Retina (tissue), 1 donor: ENCODE measurements around the gene SNAPC2.

ENCODE experiments used
- DNase-seq: peaks from one replicate; pipeline ENCODE4 v3.0.0-alpha.2; 2016

Gene SNAPC2

DNA sequence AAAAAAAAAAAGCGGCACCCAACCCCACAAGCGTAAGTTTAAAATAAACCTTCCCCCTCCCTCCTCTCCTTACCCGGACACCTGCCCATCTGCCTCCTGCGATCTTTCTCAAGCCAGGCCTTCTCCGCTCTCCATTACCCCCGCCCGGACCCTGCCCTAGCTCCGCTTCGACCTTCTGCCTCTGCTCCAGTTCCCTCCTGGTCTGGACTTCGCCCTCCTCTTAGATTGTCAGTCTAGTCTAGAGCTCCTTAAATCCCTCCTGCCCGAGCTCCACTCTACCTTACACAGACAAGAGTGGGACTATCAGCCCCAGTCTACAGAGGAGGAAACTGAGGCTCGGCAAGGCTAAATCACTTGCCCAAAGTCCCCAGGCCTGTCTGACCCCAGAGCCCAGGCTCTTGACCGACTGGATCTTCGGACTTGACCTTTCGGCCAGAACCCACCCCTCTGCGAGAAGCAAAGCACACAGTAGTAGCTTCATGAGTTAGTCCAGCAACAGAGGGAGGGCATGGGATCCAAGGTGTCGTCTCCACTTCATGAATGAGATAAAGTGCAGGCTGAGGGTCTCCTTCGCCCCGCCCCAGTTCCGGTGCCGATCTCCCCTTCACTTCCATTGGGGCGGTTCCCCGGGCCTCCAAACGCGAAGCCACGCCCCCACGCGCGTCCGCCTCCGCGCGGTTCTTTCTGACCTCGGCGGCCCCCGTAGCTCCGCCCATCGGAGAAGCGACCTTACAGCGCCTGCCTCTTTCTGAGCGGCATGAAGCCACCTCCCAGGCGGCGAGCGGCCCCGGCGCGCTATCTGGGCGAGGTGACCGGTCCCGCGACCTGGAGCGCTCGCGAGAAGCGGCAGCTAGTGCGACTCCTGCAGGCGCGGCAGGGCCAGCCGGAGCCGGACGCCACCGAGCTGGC is at the start of gene SNAPC2:
Gene SNAPC2 (plus strand): TSS at position 729 of the 909 bp plus-strand sequence. CDS start 29 bp downstream, at position 758.
- peak; percentile 99 for DNase-seq

DNA sequence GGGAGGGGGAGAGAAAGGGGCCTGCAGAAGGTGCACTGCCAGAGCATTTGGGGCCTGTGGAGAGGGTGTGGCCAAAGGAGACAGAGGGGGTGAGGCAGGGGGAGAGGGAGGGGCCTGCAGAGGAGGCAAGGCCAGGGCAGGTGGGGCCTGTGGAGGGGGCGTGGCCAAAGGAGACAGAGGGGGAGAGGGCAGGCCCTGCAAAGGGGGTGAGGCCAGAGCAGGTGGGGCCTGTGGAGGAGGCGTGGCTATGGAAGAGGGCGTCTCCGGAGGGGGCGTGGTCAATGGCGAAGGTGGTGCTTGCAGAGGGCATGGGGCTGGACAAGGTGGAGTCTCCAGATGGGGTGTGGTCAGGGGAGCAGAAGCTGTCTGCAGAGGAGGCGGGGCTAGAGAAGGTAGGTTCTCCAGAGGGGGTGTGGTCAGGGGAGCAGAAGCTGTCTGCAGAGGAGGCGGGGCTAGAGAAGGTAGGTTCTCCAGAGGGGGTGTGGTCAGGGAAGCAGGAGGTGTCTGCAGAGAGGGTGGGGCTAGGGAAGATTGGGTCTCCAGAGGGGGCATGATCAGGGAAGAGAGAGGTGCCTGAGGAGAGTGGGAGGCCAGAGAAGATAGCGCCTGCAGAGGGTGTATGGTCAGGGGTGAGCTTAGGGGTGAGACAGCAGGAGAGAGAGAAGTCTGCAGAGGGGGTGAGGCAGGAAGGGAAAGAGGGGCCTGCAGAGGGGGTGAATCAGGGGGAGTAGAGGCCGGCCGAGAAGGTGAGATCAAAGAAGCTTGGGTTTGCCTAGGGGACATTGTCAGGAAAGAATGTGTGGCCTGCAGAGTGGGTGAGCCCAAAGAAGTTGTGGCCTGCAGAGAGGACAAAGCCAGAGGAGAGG is 49.3 kb upstream of the SNAPC2 start:
- DNase-seq, result no peak

DNA sequence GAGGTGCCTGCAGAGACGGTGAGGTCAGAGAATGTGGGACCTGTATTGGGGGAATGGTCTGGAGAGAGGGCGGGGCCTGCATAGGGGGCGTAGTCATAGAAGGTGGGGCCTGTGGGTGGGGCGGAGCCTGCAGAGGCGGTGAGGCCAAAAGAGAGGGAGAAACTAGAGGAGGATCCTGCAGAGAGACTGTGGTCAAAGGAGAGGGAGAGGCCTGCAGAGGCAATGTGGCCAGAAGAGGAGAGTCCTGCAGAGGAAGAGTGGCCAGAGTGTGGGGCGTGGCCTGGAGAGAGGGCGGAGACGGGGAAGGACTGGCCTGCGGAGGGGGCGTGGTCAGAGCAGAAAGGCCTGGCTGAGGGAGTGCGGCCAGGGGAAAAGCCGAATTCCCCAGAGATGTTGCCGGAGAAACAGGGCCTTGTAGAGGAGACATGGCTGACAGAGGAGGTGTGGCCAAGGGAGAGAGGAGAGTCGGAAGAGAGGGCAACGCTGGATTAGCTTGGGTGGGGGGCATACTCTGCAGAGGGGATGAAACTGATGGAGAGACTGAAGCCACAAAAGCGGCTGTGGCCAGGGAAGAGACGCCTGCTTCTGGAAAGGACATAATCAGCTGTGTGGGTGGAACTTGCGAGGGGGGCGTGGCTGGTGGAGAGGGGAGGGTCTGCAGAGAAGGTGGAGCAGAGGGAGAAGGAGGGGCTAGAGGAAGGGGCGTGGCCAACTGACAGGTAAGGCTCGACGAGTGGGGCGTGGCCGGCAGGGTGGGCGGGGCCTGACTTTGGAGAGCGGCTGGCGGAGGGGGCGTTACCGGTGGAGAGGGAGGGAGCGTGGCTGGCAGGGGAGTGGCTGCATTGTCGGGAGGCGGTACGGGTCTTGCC is 48.5 kb upstream of the SNAPC2 start:
- DNase-seq, result peak; percentile 81

GRCh38 chr19:7872306-7873204 is 47.6 kb upstream of the SNAPC2 start:
- DNase-seq, result no peak

DNA sequence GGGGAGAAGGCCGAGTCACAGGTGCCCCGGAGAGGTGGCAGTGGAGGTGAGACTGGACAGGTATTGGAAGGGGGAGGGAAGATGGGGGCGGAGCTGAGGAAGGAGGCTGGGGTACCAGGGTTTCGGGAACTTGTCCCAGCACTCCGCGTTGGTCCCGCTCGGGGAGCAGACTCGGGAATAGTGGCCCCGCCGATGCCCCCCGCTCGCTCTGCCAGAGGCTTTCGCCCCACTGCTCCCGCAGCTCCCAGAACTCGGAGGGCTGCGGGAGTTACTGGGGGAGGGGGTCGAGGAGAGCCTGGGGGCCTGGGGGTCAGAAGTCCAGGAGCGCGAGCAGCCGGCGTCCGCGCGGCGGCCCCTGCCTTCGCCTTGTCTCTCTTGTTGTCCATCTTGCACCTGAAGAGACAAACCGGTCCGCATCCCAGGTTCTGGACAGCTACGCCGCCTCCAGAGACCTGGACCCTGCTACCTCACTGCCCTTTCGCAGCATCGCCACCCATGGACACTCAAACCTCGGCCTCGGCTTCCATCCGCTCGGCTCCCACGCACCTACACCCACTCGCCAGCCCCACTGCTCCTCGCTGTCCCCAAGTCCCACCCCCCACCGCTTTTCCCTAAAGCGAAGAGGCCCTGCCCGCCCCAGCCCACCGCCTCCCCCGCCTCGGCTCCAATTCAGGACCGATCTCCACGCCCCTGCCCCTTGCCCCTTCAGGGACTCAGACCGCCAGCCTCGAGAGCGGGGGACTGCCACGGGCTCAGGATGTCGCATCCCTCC is 46.6 kb upstream of the SNAPC2 start:
- DNase-seq, result no peak

DNA sequence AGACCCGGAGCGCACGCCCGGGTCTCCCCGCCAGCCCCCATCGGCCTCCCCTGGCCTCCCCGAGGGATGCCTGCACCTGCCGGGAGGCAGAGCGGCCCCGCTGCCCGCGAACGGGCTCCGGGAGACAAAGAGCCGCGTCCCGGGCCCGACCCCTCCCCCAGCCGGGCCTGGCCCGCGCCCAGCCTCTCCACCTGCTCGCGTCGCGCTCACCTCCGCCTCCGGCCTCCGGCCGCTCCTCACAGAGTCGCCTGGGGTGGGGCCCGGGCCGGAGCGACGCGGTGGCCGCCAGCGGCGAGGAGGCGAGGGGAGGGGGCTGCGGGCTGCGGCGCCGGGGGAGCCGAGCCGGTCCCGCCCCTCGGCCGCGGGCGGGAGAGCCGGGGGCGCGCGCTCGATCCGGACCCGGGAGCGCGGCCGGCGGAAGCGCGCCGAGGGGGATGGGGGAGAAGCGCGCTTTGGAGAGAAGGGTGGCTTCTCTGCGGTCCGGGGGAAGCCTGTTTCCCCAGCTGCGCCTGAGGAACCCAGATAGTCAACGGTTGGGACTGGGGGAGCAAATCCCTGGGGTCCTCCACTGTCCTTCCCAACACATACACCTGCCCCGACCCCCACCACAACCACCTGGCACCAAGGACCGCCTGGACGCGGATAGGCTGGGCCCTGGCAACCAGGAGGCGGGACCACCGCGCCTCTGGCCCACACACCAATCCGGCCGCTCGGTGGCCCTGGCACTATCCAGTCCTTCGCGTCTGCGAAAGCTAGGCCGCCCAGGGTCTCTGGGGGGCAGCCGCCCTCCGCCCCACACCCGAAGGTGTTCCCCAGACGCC is 45.9 kb upstream of the SNAPC2 start, which contains the start of gene PRR36:
Gene PRR36 (minus strand): TSS at position 315 of the 821 bp plus-strand sequence. CDS start 701 bp downstream, outside the sequence.
- DNase-seq, result peak; percentile 96

DNA sequence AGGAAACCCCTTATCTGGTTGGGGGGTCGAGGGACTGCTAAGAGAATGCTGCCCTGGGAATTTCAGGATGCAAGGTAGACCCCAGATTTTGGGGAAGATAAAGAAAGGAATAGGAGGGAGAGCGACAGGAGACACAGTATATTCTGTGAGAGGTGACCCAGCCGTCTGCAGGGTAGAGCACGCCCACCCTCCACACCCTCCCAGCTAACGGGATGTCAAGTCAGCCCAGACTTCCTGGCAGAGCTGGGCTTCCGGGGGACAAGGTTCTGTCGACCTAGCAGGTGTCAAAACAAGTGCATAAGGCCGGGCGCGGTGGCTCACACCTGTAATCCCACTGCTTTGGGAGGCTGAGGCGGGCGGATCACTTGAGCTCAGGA is 45.3 kb upstream of the SNAPC2 start:
- DNase-seq, result no peak

GRCh38 chr19:7877249-7877836 is 42.8 kb upstream of the SNAPC2 start:
- DNase-seq, result no peak

GRCh38 chr19:7879111-7879807 is 40.9 kb upstream of the SNAPC2 start:
- no peak for DNase-seq

GRCh38 chr19:7879836-7880235 is 40.3 kb upstream of the SNAPC2 start:
- DNase-seq, result peak; percentile 20

- DNase-seq, result no peak
Observed at GRCh38 chr19:7881910-7882309, 38.2 kb upstream of the SNAPC2 start.

DNA sequence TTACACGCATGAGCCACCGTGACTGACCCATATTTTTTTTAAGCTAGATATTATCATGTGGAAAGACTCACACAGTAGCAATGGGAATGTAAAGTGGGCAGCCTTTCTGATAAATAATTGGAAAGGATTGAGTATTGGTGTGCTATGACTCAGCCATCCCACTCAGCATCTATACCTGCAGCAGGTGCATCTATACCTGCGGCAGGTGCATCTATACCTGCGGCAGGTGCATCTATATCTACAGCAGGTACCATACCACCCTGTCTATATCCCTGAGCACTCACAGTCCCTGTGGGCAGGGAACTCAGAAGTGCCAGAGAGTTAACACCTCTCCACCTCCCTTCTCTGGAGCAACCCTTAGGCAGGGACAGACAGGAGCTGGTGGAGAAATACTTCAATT is 37.0 kb upstream of the SNAPC2 start:
- no peak for DNase-seq

DNA sequence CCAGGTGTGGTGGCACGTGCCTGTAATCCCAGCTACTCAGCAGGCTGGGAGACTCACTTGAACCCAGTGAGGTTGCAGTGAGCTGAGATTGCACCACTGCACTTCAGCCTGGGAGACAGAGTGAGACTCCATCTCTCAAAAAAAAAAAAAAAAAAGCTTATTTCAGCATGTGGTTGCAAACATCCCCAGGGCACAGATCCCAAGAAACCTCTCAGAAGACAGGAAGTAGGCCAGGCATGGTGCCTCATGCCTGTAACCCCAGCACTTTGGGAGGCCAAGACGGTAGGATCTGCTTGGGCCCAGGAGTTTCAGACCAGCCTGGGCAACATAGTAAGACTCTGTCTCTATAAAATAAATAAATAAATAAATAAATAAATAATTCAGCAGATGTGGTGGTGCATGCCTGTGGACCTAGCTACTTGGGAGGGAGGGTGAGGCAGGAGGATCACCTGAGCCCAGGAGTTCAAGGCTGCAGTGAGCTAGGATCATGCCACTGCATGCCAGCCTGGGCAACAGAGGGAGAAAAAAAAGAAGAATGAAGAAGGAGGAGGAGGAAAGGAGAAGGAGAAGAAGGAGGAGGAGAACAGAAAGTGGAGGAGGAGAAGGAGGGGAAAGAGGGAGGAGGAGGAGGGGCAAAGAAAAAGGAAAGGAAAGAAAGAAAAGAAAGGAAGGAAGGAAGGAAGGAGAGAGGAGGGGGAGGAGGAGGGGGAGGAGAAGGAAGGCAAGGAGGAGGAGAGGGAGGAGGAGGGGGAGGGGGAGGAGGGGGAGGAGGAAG is 36.2 kb upstream of the SNAPC2 start:
- DNase-seq, result no peak

GRCh38 chr19:7885818-7886217 is 34.3 kb upstream of the SNAPC2 start:
- no peak for DNase-seq

DNA sequence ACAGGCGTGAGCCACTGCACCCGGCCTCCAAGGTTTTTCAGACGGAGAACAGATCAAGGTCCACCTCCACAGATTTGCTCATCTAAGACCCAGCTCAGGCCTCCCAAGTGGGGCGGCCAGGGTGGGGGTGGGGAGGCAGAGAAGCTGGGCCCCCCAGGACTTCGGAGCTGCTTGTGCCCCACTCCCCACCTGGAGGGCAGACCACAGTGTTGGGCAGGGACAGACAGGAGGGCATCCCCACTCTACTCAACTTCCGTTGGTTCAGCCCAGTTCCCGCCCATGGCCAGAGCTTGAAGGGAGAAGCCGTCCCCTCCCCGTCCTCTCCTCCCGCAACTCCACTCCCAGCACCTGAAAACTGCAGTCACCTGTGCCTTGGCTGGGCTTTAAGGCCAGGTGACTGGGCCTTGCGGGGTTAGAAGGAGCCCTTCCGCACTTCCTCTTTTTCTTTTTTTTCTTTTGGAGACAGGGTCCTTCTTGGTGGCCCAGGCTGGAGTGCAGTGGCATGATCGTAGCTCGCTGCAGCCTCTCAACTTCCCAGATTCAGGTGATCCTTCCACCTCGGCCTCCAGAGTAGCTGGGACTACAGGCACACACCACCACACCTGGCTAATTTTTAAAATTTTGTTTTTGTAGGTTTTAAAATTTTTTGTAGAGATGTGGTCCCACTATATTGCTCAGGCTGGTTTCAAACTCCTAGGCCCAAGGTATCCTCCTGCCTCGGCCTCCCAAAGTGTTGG is 32.6 kb upstream of the SNAPC2 start:
- no peak for DNase-seq

DNA sequence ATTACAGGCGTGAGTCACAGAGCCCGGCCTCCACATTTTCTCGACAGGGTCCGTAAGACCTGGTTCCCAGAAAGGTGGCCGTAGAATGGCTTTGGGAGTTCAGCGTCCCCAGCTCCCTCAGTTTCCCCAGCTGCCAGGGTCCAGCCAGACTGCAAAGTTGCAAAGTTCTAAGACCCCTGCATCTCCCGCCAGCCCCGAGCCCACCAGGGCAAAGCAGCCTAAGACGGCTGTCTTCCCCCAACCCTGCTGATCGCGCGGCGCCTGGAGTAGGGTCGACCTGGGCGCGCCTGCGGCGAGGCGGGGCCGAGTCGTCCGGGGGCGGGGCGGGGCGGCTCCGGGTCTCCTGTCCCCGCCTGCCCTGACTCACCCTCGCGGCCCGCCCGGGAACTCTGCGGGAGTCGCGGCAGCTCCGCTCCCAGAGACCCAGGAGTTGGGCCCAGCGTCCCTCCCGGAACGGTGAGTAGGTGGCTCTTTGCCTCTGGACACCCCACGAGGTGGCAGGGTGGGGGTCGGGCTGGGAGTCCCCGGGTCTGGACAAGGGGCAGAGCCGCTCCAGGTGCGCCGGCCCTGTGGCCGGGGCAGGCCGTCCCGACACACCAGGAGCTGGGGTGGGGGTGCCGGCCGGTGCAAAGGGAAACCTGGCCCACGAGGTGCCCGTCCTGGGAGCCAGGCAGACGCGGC is 31.9 kb upstream of the SNAPC2 start, which contains the start of gene LRRC8E:
Gene LRRC8E (plus strand): TSS at position 366 of the 681 bp plus-strand sequence. CDS start 7,094 bp downstream, outside the sequence.
- DNase-seq, result peak; percentile 26
